D341Med (cell line): ENCODE results near the gene ACADS.
A peak's percentile ranks its signal among the peaks of the same experiment; 100 is the strongest.

Source experiments
- DNase-seq: peaks from one replicate; pipeline ENCODE4 v3.0.0; 2012; ENCODE audit warnings: low spot score

Gene ACADS

DNA sequence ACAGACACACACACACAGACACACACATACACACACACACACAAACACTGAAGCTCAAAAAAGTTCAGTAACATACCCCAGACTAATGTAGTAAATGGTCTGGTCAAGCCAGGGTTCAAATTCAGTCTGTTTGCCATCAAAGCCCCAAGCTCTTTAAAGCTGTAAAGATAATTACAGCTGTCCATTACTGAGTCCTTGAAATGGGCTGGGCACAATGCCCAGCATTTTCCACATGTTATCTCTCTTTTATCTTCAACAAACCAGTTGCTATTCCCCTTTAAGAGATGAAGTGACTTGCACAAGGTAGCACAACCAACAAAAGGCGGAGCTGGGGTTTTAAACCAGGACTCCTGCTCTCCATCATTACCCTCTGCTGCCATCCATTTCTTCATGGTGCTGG, 23.0 kb upstream of the ACADS start:
- no peak for DNase-seq

DNA sequence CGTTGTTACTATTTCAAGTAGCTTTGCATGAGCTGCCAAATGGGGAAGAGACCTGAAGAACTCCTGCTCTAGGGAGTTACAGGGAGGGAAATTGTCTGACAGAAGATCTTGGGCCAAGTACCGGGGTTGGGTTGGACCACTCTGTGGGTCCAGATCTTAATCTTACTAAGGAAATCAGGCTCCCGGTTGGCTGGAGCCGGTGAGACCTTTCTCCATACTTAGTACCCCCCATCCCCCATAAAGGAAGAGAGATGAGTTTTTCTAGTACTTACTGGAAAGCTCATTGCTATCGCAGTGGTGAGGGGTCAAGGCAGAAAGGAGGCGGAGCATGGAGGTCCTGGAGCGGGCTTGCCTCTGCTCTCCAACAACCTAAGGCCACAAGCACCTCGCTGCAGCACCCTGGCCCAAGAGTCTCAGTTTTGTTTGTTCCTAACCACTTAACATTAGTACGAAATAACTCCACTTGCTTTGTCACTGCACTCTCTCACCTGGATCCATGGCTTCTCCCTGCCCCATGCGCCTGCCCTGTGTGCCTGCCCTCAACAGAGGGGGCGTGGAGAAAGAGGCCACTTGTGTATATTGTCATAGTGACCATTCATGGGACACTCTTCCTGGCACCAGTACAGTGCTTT, 22.2 kb upstream of the ACADS start:
- no peak for DNase-seq

DNA sequence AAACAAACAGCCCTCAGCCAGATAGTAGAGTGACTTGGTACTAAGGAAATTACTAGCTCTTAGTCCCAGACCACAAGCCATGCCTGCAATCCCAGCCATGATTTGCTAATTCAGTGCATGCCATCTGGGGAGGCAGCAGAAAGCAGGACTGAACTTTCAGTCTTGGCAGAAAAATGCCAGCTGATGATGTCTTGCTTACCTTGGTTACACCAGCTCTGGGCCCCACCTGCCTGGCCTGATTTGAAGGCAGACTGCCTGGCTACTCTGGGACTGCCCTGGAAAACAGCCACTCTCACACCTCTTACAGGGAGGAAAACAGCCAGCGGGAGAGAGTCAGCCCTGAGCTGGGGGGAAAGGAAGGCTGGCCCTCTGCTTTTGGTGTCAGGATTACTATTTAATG, 20.0 kb upstream of the ACADS start:
- DNase-seq, result no peak

DNA sequence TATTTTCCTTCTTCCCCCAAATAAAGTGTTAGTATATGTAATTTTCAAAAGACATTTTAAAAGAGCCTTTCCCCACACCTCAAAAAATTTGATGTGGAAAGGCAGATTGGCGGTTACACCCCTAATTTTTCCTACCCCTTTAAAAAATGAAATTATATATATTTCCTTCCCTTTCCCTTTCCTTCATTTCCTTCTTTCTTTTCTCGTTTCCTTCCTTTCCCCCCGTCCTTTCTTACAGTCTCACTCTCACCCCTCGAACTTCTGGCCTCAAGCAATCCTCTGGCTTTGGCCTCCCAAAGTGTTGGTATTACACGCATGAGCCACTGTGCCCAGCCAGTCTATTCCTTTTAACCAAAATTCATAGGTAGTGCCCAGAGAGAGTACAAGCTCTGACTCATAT, 19.6 kb upstream of the ACADS start:
- no peak for DNase-seq

DNA sequence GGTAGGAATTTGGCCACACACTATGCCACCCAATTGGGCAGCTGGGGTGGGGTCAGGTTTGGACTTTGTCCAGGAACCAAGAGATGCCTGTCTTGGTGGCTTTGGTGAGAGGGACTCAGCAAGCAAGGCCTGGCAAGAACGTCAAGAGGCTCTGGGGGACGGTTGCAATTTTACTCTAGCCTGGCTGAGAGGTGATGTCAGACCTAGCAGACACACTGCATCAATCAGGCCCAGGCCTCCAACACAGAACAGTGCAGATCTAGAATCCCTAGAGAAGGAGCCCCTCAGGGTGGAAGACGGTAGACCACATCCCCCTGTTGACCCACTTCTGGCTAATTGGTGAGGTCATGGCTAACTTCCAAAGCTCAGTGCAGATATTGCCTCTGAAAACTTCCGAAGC, 17.0 kb upstream of the ACADS start:
- DNase-seq, result no peak

DNA sequence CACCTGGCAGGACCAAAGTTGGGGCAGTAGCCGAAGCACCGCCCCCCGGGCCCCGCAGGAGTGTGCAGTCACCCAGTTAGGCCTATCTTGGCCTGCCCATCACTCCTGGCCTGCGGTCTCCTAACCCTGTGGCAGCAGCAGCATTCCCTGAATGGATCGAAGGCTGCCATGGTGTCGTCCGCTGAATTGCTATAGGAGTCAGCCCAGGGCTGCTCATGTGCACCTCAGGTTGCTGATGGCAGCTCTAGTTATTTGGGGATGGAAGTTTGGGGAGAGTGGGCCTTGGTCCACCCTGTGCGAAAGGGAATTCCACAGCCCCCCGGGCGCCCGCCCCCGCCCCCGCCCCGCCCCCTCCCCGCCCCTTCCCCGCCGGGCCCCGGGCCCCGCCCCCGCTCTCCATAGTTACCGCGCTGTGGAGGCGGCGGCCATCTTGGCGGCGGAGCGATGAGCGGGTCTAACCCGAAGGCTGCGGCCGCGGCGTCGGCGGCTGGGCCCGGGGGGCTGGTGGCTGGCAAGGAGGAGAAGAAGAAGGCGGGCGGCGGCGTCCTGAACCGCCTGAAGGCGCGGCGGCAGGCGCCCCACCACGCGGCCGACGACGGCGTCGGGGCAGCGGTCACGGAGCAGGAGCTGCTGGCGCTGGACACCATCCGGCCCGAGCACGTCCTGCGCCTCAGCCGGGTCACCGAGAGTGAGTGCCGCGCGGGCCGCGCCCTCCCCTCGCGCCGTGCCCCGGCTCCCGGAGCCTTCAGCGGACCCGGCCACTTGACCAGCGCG, 15.4 kb upstream of the ACADS start, which contains the start of gene UNC119B:
TSS of gene UNC119B (plus strand) at position 428 of the 774 bp plus-strand sequence. CDS start at position 445, 17 bp downstream.
- DNase-seq, result peak; percentile 94

DNA sequence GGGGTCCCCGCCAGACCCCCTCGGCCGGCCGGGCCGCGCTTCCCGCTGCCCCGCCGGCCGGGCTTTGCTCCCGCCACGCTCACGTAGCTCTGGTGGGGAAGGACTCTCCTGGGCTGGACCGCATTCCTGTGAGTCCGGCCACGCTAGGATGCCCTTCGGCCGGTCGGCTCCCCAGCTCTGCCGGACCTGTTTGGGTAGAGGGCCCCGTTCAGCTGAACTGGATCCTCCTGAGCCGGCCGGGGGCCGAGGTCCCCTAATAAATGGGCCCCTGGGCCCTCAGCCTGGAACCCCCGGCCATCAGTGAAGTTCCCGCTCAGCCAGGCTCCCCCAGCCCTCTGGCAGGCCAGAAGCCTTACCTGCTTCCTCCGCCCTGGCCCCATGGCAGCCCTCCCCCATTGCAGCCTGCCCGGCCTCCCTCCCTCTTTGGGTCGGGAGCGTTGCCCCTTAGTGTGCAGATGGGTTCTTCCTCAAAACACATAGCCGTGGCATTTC, 14.8 kb upstream of the ACADS start:
- DNase-seq, result peak; percentile 51

DNA sequence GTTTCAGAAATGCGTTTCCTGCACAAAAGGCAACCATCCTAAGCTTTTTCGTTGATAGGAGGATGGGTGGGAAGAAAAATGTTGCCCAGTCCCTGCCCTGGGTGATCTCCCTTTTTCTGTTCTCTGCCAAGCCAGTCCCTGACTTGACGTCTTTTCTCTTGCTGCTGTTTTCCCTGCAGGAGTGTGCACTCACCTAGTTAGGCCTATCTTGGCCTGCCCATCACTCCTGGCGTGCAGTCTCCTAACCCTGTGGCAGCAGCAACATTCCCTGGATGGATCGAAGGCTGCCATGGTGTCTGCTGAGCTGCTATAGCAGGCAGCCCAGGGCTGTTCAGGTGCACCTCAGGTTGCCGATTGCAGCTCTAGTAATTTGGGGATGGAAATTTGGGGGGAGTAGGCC, 14.2 kb upstream of the ACADS start:
- no peak for DNase-seq

DNA sequence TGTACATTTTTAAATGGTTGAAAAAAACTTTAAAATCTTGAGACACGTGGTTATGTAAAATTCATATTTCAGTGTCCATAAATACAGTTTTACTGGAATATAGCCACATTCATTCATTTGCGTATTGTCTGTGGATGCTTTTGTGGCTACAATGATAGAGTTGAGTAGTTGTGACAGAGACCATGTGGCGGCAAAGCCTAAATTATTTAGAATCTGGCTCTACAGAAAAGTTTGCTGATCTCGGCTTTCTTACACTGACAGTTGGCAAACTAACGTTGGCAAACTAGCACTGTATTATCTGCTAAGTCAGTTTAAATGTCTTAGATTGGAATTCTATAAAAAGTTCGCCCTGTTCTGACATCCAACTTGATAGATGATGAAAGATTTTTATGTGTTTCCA, 13.0 kb upstream of the ACADS start:
- no peak for DNase-seq

DNA sequence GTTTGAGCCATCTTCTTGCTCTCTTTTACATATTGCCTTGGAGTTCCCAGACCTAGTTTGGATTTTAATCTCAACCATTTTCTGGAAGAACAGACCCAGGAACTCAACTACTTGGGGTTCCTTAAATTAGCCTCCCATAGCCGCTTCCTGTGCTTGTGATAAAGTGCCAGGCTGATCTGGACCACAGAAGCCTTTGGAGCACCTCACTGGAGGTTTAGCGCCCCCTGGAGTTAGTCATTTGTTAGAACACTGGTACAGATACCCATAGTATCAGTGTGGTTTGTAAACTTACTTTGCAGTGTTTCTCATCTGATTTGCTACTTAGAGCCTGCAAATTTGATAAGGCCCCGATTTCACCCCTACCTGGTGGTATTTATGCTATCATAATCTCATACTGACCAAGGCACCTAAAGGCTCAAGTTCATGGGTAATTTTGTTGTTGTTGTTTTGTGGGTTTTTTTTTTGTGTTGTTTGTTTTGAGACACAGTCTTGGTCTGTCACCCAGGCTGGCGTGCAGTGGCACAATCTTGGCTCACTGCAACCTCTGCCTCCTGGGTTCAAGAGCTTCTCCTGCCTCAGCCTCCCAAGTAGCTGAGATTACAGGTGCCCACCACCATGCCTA, 11.7 kb upstream of the ACADS start:
- peak; percentile 75 for DNase-seq

DNA sequence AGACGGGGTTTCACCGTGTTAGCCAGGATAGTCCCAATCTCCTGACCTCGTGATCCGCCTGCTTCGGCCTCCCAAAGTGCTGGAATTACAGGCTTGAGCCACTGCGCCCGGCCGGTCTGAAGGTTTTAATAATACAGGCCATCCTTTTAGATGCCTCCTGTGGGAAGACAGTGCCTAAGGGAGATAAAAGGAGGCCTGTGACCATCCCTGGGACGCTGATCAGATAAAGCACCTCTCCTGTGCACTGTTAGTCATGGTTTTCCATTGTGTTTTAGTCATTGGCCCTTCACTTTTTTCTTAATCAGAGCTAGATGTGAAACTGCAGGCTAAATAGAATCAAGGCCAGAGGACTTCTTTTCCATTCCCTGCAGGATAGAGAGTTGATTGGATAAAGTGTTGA, 7.6 kb upstream of the ACADS start:
- DNase-seq, result no peak

DNA sequence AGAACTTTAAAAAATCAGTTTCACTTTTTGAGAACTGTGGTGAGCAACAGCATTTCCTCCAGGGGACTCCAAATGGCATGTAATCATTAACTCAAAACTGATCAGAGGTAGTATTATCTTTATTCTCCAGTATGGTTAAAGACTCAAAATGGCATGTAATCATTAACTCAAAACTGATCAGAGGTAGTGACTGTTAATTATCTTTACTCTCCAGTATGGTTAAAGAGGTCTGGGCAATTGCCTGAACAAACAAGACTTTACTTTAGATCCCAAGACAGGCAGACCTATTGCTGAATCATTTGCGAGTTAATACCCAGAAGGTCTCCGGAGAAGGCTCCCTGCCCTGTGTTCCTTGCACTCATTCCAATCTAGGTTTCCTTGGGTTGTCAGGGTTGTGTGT, 6.6 kb upstream of the ACADS start:
- no peak for DNase-seq

DNA sequence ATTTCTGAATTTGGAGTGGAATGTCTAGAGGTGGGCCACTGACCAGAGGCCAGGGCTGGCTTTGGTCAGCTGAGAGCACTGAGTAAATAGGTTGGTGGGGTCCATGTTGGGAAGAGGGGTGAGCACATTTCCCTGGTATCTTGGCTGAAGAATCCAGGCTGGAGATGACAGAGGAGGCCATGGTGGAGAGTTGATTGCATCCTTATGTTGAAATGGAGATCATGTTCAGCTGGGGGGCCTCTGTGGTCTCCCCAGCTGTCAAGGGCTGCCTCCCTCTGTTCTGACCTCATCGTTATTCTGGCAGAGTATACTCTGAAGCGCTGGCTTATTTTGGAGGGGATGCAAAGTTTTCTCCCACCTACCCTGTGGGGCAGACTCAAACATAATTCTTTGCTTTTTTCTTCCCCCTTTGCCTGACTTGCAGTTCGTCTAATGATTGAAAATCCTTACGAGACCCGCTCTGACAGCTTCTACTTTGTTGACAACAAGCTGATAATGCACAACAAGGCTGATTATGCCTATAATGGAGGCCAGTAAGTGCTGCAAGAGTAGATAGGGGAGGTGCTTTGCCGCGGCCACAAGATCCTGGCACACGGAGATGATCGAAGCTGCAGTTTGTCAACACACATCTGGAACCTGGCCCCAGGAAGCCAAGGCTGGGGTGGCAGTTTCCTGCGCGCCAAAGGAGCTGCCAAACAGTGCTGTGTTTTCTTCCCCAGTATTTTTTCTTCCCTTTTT, 6.0 kb upstream of the ACADS start:
- no peak for DNase-seq

DNA sequence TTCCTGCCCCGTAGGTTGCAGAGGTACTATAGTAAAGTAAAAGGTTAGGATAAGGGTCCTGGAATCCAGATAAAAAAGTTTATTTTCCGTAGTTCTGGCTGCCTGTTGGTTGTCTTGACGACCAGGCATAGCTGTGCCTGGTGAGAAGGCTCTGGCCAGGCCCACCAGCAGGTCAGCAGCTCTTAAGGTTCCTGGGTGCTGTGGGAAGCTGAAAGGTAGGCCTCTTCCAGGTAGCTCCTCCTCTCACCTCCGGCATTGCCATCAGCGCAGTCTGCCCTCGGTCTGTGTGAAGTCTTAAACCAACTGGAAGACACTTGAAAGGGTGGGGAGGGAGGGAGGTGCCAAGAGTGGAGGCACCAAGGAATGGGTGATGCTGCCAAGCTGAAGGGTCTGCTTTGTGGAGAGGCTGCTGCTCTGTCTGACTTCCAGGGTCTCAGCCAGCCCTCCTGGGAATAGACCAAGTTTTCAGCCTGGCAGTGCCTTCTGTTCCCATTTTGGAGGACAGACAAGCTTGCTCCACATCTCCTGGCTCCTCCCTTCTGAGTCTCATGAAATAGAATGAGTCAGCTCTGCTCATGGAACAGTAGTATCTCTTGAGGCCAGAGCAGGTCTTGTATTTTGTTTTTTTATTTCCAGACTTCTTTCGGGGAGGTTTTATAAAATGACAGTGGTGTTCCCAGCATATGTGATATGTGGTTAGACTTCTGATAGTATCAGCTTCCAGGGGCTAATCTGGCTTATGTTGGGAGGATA, 5.2 kb upstream of the ACADS start:
- DNase-seq, result peak; percentile 66

DNA sequence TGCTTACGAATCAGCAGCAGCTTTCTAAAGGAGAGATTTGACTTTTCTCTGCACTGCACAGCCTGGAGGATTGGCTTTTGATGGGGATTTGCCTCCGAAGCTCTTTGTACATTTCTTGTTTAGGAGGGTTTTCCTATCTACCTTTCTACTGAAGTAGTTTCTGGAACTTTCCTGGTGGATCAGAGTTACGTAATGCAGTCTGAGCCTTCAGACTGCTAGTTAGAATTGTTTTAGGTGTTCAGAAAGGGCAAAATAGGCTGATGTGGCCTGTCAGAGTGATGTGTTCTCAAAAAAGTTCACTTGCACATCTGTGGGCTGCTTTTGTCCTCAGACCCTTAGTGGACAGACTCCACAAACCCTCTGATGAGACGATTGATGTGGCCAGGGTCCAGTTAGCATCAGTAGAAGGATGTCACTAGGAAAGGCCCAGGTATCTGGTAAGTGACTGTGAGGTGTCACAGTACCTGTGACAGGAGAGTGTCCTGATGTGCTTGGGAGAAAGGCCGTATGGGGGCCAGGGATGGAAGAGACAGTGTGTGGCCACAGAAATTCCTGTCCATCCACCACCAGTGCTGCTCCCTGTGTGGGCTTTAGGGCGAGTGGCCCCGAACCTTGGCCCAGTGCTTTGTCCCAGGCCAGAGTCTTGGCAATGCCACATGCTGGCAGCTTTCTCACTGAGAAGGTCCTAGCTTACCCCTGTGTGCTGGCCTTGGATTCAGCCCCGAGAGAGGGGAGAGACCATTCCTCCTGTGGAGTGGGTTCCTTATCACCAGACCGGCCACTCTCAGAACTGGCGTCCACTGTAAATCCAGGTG, 4.4 kb upstream of the ACADS start:
- no peak for DNase-seq

DNA sequence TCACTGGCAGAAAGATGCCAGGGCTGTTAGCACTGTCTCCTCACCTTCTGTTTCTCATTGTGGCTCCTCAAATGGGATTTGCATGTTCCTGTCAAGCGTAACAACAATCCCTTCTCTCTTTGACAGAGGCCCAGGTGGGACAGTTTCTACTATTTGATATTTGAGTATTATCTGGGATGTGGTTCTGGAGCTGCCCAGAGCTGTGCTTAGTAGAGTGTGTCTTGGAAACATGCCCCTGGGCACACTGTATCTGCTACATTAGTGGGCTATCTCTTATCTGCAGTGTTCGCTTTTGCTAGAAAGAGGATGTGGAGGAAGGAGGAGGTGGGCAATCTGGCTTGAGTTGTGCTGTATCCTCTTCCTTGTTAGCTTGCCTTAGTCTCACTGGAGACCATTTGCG, 3.8 kb upstream of the ACADS start:
- no peak for DNase-seq

DNA sequence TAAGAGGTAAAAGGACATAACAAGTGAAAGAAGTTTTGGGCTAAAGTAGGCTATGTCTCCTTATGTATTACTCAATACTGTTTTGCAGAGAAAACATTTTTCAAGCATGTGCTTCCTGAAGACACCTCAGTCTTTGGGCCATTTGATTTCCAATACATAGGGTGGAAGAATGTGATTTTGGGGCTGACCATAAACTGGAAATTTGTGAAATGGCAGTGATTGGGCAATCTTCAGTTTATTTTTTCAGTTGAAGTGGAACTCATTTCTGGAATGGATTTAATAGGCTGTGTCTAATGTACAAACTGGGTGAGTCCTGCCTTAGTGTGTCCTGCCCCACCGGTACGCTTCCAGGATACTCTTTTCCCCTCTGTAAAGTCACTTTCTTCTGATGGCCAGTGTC, 2.8 kb upstream of the ACADS start:
- no peak for DNase-seq

DNA sequence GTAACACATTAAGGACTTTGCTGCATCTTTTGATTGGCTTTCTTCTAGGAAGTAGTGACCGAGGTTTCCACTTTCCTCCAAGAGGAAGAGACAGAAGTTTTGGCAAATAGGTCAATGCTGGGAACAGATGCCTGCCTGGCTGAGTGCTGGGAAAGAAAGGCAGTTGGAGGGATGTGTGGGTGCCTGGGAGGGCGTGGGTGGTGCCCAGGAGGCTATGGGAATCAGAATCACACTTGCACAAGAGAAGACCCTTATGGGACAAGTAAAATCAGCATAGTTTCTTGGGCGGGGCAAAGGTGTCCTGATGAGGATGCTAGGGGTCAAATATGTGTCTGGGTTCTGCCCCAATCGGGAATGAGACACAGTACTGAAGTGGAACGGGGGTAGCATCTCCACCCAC, 906 bp upstream of the ACADS start:
- DNase-seq, result no peak

DNA sequence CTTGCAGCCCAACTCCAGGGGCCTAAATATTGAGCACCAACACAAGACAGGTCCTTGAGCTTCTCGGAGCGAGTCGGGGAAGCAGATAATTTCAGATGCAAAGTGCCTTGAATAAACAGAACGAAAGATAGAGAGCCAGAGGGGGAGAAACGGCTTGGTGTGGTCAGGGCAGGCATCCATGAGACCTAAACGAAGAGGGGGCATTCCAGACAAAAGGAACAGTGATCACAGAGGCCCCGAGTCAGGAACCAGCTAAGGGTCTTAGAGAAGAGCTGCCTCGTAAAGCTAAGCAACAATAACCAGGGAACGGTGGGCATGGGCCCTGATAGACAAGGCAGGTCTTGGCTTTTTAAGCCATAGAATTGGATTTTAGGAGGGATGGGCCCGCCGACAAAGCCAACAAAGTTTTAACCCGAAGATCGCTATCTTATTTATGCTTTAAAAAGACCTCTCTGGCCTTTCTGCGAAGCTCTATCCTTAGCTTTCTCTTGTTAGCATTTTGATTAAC, 421 bp upstream of the ACADS start:
- DNase-seq, result no peak

DNA sequence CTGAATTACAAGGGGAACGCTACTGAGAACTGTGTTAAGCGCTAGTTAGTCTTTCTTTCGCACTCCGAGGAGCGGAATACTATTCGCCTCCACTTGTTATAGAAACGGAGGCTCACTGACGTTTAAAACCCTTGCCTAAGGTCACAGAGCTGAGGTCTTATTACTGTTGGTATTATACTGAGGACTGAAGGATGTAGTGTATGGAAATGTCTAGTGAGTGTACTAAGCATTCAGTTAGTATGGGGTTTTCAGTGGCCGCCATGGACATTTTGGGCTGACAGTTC, 826 bp downstream of the ACADS start:
- DNase-seq, result no peak

DNA sequence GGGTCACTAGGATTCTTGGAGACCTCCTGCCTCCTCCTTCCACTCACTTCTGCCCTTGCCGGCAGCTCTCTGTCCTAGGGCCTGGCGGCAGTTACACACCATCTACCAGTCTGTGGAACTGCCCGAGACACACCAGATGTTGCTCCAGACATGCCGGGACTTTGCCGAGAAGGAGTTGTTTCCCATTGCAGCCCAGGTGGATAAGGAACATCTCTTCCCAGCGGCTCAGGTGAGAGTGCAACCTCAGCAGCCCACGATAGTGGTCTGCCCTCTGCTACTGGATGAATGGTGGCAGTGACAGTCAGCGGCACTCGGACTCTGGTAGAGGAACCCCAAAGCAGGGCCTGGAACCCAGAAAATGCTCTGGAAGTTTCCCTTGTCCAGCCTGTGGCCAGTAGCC, 1.3 kb downstream of the ACADS start:
- DNase-seq, result no peak
